Measurements from ENCODE around the gene GCH1. TPM values are rescaled to one million over a fixed set of nuclear protein-coding genes. Genes with fewer than 3 reads are reported as not detected.

Gene GCH1
- total RNA-seq, 1 donor from 2014 or later = 35.4 TPM

DNA sequence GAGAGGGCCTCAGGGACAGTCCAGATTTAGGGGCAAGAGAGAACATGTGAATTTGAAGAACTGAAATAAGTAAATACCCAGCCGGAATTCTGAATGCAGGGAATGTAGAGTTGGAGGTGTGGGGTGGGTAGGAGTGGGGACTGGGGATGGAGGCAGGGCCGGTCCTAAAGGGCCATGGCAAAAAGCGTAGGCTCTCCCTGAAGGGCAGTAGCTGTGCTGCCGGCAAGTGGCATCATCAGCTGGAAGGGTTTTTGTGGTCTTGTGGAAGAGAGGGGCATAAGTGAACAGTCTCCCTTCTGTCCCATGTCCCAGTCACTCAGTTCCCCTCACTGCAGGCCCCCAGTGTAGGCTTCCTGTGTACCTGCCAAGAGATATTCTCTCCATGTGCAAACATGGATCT lies 104.6 kb downstream of the GCH1 start:
- peaks cover 7% of the 10 kb centered on the region for H3K9me3 Mint-ChIP-seq (ENCODE audit: low read depth)
- no peaks in the 10 kb centered on the region for H3K27me3 Mint-ChIP-seq
- no peak overlapping the region for H3K4me3 Mint-ChIP-seq (ENCODE audit: low read depth)
- no peak for DNase-seq (ENCODE audit: low spot score, unreplicated experiment)
- H3K27ac Mint-ChIP-seq = no peak overlapping the region
- TF ChIP-seq, protein P1, sequence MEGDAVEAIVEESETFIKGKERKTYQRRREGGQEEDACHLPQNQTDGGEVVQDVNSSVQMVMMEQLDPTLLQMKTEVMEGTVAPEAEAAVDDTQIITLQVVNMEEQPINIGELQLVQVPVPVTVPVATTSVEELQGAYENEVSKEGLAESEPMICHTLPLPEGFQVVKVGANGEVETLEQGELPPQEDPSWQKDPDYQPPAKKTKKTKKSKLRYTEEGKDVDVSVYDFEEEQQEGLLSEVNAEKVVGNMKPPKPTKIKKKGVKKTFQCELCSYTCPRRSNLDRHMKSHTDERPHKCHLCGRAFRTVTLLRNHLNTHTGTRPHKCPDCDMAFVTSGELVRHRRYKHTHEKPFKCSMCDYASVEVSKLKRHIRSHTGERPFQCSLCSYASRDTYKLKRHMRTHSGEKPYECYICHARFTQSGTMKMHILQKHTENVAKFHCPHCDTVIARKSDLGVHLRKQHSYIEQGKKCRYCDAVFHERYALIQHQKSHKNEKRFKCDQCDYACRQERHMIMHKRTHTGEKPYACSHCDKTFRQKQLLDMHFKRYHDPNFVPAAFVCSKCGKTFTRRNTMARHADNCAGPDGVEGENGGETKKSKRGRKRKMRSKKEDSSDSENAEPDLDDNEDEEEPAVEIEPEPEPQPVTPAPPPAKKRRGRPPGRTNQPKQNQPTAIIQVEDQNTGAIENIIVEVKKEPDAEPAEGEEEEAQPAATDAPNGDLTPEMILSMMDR (IDR thresholded peaks at IDR 0.05; ENCODE audit: unreplicated experiment) = no peak
- no peaks in the 10 kb centered on the region for H3K4me1 Mint-ChIP-seq (ENCODE audit: low read depth)
- H3K36me3 Mint-ChIP-seq (ENCODE audit: insufficient read depth) = peaks cover 2% of the 10 kb centered on the region

DNA sequence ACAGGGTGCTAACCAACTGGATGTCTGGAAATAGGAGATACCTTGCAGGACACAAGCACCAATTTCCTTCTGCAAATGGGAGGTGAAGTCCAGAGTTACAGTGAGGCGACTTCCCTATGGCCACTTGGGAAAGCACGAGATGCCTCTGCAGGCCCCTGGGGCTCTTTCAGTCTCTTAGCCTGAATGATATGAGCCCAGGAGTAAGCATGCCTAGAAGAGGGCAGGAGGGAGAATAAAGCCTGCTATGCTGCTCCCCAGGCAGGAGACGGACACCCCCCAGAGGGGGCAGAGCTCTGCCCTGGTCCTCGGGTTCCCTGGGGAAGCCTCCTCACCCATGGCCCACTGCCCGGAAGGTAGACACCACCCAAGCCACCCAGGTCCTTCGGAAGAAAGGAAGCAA lies 105.1 kb downstream of the GCH1 start:
- peaks cover 2% of the 10 kb centered on the region for H3K36me3 Mint-ChIP-seq (ENCODE audit: insufficient read depth)
- no peak overlapping the region for H3K27ac Mint-ChIP-seq
- no peaks in the 10 kb centered on the region for H3K27me3 Mint-ChIP-seq
- H3K9me3 Mint-ChIP-seq (ENCODE audit: low read depth) = peaks cover 7% of the 10 kb centered on the region
- DNase-seq (ENCODE audit: low spot score, unreplicated experiment) = no peak
- TF ChIP-seq, protein P1 (IDR thresholded peaks at IDR 0.05; ENCODE audit: unreplicated experiment) = no peak
- no peak overlapping the region for H3K4me3 Mint-ChIP-seq (ENCODE audit: low read depth)
- no peaks in the 10 kb centered on the region for H3K4me1 Mint-ChIP-seq (ENCODE audit: low read depth)

DNA sequence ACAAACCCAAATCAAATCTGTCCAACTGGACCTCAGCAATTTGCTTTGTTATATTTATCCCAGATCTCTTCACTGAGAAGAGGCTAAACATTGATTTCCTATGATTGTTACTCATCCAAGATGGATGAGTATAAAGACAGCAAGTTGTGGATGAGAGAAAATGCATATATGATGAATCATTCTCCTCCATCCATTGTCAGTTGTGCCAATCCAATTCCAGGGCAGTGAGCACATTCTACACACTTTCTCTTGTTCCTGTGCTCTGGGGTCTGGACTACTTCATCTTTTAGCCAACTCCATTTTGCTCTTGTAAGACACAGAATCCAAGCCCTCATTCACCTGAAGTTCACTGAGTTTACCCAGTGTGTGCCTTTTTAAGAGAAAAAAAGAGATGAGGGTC lies 105.7 kb downstream of the GCH1 start:
- no peak for DNase-seq (ENCODE audit: low spot score, unreplicated experiment)
- Mint-ChIP-seq H3K36me3 (ENCODE audit: insufficient read depth) (peaks cover 2% of the 10 kb centered on the region), H3K4me1 (ENCODE audit: low read depth) (no peaks in the 10 kb centered on the region), H3K27ac (no peak overlapping the region), H3K4me3 (ENCODE audit: low read depth) (no peak overlapping the region), H3K27me3 (no peaks in the 10 kb centered on the region), H3K9me3 (ENCODE audit: low read depth) (peaks cover 7% of the 10 kb centered on the region)
- TF ChIP-seq, protein P1 (IDR thresholded peaks at IDR 0.05; ENCODE audit: unreplicated experiment) = no peak

DNA sequence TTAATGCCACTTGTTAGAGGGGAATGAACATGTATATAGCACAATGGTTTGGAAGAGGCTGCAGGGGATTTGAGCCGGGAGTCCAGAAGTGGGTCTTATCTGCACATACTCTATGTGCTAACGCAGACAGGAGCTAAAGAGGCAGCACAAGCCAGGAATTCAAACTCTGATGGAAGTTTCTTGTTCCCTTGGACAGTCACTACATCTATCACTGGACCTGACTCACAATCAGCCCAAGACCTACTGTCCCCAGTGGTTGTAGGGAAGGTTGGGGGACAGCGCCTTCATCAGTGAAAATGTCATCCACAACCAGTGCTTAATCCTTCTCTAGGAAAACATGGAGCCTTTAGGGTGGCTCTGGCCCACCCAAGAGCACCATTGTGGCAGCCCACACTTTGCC lies 107.8 kb downstream of the GCH1 start:
- Mint-ChIP-seq H3K36me3 (ENCODE audit: insufficient read depth) (no peaks in the 10 kb centered on the region), H3K9me3 (ENCODE audit: low read depth) (no peaks in the 10 kb centered on the region), H3K27ac (no peak overlapping the region), H3K4me1 (ENCODE audit: low read depth) (no peaks in the 10 kb centered on the region), H3K4me3 (ENCODE audit: low read depth) (no peak overlapping the region), H3K27me3 (no peaks in the 10 kb centered on the region)
- DNase-seq (ENCODE audit: low spot score, unreplicated experiment) = no peak
- TF ChIP-seq, protein P1 (IDR thresholded peaks at IDR 0.05; ENCODE audit: unreplicated experiment) = no peak

DNA sequence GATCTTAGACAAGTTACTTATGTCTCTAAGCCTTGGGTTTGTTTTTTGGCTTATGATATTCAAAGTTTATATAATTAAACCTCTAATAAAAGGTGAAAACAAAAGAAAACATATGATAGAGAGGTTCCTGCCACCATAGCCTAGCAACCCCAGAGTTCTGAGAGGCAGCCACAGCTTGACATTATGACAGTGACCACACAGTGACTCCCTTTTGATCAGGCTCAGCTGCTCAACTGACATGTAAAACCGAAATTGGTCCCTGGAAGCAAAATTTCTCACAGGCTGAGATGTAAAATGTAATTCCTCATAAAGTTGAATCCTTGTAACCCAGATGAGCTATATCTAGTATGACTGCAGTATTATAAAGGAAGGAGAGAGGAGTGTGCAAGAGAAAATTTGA lies 108.5 kb downstream of the GCH1 start:
- TF ChIP-seq, protein P1 (IDR thresholded peaks at IDR 0.05; ENCODE audit: unreplicated experiment) = no peak
- Mint-ChIP-seq H3K36me3 (ENCODE audit: insufficient read depth) (no peaks in the 10 kb centered on the region), H3K4me3 (ENCODE audit: low read depth) (no peak overlapping the region), H3K4me1 (ENCODE audit: low read depth) (no peaks in the 10 kb centered on the region), H3K9me3 (ENCODE audit: low read depth) (no peaks in the 10 kb centered on the region), H3K27ac (no peak overlapping the region), H3K27me3 (no peaks in the 10 kb centered on the region)
- DNase-seq (ENCODE audit: low spot score, unreplicated experiment) = no peak
